GM23338 (cell line): ENCODE measurements around the gene INO80C.

ENCODE experiments used
- CREB1 ChIP-seq: fragments of 250-450 bp; sonication (Bioruptor Pico); IDR thresholded peaks from 2 replicates; pipeline ENCODE4 v1.5.0; 2020; ENCODE audit warnings: low read depth, mild to moderate bottlenecking, moderate library complexity
- CTCF ChIP-seq, 2 experiments: fragments of 200-600 bp in 1 of 2; sonication (generic) in 1 of 2; conservative IDR thresholded peaks; 2 replicates each; pipeline versions ENCODE4 v1.5.1 to v1.6.1; 2016 to 2017; ENCODE audit warnings: antibody characterized with exemption in 2 of 2, low read depth in 2 of 2, mild to moderate bottlenecking in 2 of 2, moderate library complexity in 1 of 2
- ETS1 ChIP-seq: IDR thresholded peaks from 2 replicates; pipeline ENCODE4 v1.6.1; 2016; ENCODE audit warnings: antibody characterized with exemption
- EZH2 ChIP-seq: fragments of 200-600 bp; sonication (generic); IDR thresholded peaks from one replicate; pipeline ENCODE4 v1.8.0; 2017; ENCODE audit warnings: antibody characterized with exemption, mild to moderate bottlenecking, low read depth; ENCODE audit not compliant: unreplicated experiment
- EZH2phosphoT487 ChIP-seq: fragments of 200-600 bp; sonication (generic); IDR thresholded peaks from one replicate; pipeline ENCODE4 v1.8.1; 2018; ENCODE audit warnings: antibody characterized with exemption; ENCODE audit not compliant: unreplicated experiment
- JUNB ChIP-seq: IDR thresholded peaks from one replicate; pipeline ENCODE4 v1.6.1; 2016; ENCODE audit warnings: antibody characterized with exemption; ENCODE audit not compliant: unreplicated experiment
- NANOG ChIP-seq: IDR thresholded peaks from 2 replicates; pipeline ENCODE4 v1.6.1; 2016; ENCODE audit warnings: antibody characterized with exemption, borderline replicate concordance
- POLR2AphosphoS5 ChIP-seq: IDR thresholded peaks from 2 replicates; pipeline ENCODE4 v1.6.1; 2016; ENCODE audit warnings: antibody characterized with exemption, low read depth
- TF ChIP-seq, protein P1 (sequence below): IDR thresholded peaks from one replicate; pipeline ENCODE4 v1.6.1; 2018; ENCODE audit warnings: antibody characterized with exemption; ENCODE audit not compliant: unreplicated experiment
- TF ChIP-seq, protein P2 (sequence below): fragments of 250-450 bp; sonication (Bioruptor Pico); IDR thresholded peaks from 2 replicates; pipeline ENCODE4 v1.5.0; 2020; ENCODE audit warnings: mild to moderate bottlenecking, moderate library complexity

DNA sequence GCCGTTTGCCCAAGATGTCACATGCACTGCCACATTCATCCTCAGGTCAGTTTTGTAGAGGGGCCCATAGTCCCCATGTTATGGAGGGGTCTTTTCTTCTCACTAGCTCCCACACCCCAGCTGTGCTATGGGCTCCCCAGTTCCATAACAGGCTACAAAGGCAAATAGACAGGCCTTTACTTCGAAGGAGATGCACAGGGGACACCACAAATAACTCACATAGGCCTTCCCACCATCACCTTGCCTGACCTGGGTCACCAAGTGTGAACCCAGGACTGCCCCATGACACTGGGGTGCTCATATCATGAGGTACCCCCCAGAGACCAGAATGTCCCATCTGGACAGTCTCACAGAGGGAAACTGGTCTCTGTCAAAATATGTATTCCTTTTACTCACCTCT, 15.0 kb upstream of the INO80C start:
- TF ChIP-seq, protein P1, sequence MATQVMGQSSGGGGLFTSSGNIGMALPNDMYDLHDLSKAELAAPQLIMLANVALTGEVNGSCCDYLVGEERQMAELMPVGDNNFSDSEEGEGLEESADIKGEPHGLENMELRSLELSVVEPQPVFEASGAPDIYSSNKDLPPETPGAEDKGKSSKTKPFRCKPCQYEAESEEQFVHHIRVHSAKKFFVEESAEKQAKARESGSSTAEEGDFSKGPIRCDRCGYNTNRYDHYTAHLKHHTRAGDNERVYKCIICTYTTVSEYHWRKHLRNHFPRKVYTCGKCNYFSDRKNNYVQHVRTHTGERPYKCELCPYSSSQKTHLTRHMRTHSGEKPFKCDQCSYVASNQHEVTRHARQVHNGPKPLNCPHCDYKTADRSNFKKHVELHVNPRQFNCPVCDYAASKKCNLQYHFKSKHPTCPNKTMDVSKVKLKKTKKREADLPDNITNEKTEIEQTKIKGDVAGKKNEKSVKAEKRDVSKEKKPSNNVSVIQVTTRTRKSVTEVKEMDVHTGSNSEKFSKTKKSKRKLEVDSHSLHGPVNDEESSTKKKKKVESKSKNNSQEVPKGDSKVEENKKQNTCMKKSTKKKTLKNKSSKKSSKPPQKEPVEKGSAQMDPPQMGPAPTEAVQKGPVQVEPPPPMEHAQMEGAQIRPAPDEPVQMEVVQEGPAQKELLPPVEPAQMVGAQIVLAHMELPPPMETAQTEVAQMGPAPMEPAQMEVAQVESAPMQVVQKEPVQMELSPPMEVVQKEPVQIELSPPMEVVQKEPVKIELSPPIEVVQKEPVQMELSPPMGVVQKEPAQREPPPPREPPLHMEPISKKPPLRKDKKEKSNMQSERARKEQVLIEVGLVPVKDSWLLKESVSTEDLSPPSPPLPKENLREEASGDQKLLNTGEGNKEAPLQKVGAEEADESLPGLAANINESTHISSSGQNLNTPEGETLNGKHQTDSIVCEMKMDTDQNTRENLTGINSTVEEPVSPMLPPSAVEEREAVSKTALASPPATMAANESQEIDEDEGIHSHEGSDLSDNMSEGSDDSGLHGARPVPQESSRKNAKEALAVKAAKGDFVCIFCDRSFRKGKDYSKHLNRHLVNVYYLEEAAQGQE = no peak
- TF ChIP-seq EZH2 (no peak), CTCF (conservative IDR thresholded peaks at IDR 0.05; ENCODE audit: low read depth in 2 of 2) (no peak), EZH2phosphoT487 (no peak), ETS1 (no peak), POLR2AphosphoS5 (no peak), CREB1 (CRISPR knock-in tag) (no peak), JUNB (no peak), NANOG (no peak)
- TF ChIP-seq, protein P2, sequence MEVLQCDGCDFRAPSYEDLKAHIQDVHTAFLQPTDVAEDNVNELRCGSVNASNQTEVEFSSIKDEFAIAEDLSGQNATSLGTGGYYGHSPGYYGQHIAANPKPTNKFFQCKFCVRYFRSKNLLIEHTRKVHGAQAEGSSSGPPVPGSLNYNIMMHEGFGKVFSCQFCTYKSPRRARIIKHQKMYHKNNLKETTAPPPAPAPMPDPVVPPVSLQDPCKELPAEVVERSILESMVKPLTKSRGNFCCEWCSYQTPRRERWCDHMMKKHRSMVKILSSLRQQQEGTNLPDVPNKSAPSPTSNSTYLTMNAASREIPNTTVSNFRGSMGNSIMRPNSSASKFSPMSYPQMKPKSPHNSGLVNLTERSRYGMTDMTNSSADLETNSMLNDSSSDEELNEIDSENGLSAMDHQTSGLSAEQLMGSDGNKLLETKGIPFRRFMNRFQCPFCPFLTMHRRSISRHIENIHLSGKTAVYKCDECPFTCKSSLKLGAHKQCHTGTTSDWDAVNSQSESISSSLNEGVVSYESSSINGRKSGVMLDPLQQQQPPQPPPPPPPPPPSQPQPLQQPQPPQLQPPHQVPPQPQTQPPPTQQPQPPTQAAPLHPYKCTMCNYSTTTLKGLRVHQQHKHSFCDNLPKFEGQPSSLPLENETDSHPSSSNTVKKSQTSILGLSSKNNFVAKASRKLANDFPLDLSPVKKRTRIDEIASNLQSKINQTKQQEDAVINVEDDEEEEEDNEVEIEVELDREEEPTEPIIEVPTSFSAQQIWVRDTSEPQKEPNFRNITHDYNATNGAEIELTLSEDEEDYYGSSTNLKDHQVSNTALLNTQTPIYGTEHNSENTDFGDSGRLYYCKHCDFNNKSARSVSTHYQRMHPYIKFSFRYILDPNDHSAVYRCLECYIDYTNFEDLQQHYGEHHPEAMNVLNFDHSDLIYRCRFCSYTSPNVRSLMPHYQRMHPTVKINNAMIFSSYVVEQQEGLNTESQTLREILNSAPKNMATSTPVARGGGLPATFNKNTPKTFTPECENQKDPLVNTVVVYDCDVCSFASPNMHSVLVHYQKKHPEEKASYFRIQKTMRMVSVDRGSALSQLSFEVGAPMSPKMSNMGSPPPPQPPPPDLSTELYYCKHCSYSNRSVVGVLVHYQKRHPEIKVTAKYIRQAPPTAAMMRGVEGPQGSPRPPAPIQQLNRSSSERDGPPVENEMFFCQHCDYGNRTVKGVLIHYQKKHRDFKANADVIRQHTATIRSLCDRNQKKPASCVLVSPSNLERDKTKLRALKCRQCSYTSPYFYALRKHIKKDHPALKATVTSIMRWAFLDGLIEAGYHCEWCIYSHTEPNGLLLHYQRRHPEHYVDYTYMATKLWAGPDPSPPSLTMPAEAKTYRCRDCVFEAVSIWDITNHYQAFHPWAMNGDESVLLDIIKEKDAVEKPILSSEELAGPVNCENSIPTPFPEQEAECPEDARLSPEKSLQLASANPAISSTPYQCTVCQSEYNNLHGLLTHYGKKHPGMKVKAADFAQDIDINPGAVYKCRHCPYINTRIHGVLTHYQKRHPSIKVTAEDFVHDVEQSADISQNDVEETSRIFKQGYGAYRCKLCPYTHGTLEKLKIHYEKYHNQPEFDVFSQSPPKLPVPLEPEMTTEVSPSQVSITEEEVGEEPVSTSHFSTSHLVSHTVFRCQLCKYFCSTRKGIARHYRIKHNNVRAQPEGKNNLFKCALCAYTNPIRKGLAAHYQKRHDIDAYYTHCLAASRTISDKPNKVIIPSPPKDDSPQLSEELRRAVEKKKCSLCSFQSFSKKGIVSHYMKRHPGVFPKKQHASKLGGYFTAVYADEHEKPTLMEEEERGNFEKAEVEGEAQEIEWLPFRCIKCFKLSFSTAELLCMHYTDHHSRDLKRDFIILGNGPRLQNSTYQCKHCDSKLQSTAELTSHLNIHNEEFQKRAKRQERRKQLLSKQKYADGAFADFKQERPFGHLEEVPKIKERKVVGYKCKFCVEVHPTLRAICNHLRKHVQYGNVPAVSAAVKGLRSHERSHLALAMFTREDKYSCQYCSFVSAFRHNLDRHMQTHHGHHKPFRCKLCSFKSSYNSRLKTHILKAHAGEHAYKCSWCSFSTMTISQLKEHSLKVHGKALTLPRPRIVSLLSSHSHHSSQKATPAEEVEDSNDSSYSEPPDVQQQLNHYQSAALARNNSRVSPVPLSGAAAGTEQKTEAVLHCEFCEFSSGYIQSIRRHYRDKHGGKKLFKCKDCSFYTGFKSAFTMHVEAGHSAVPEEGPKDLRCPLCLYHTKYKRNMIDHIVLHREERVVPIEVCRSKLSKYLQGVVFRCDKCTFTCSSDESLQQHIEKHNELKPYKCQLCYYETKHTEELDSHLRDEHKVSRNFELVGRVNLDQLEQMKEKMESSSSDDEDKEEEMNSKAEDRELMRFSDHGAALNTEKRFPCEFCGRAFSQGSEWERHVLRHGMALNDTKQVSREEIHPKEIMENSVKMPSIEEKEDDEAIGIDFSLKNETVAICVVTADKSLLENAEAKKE = no peak
